Activated effector memory CD4-positive, alpha-beta T cell treated with Interleukin-2 at 50 U/mL for 16 hours (primary cell): ENCODE data around the gene CLEC4G.
"Not testable (repeated sequence)": the region's sequence is repeated elsewhere in the genome, so short reads cannot be mapped to it uniquely, and the experiment has no call there.

ENCODE experiments used
- DNase-seq: peaks from one replicate; pipeline ENCODE4 v3.0.0-alpha.2; 2020

The CLEC4G gene

GRCh38 chr19:7732045-7732444 is at the start of gene CLEC4G:
TSS of gene CLEC4G (minus strand) at chr19:7732110. CDS start at chr19:7732102, 8 bp downstream.
- DNase-seq = no peak

GRCh38 chr19:7781157-7781556 is 49.2 kb upstream of the CLEC4G start:
- no peak for DNase-seq

DNA sequence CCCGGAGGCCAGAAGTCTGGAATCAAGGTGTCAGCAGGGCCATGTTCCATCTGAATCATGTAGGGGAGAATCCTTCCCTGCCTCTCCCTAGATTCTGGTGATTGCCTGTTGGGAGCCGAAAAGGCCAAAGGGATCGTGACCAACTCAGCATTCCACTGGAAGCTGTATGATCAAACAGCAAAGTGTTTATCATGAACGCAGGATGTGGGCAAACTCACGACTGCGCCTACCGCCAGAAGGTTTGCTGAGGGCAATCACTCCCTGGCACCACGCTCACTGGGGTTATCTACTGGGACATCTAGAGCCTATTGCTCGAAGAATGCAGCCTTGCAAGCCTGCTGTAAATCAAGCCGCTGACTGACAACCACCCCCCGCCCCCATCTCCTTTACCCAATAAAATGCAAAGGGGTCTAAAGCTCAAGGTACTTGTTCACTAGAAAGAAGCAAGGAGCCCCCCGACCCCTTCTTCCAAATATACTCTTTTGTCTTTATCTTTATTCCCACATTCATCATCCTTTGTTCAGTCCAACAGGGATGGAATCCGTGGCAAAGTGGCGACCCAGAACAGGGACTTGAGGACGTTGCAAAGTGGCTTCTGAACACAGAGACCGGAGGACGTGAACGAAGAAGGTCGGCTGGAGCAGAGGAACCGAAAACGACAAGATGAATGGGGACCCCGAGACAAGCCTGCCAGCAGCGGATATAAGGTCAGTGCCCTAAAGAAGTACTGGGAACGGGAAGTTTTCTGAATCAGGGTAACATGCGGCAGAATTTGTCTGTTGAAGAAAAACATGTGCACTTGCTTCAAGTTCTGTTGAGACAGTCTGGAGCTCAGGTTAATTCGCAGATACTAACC is 47.9 kb upstream of the CLEC4G start:
- DNase-seq = no peak

DNA sequence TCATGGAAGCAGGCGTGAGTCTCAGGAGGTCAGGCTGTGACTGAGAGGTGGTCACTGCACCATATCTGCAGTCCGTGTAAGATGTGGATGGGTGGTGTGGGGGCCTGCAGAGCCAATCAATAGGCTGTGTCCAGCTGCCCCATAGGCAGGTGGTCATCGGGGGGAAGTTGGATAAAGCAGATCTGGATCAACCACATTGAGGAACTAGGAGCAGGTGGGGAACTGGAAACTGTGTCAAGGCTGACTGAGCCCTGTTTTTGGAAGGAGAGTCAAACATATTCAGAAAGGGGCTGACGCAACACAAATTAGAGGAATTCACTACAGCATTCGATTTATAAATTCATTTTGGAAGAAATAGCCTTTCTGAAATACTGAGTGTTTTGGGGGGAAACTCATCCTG is 46.2 kb upstream of the CLEC4G start:
- no peak for DNase-seq

DNA sequence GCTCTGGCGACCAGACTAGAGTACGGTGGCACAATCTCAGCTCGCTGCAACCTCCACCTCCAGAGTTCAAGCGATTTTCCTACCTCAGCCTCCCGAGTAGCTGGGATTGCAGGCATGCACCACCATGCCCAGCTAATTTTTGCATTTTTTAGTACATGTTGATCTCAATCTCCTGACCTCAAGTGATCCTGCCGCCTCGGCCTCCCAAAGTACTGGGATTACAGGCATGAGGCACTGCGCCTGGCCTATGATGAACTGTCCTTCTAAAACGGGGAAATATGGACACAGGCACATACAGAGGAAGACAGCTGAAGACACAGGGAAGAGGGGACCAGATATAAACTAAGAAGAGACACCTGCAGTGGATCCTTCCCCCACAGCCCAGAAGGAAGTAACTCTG is 43.9 kb upstream of the CLEC4G start:
- no peak for DNase-seq

GRCh38 chr19:7773841-7774240 is 41.9 kb upstream of the CLEC4G start:
- no peak for DNase-seq

- DNase-seq = no peak
Measured at GRCh38 chr19:7772752-7773291, 40.9 kb upstream of the CLEC4G start.

GRCh38 chr19:7771072-7771471 is 39.2 kb upstream of the CLEC4G start:
- no peak for DNase-seq

DNA sequence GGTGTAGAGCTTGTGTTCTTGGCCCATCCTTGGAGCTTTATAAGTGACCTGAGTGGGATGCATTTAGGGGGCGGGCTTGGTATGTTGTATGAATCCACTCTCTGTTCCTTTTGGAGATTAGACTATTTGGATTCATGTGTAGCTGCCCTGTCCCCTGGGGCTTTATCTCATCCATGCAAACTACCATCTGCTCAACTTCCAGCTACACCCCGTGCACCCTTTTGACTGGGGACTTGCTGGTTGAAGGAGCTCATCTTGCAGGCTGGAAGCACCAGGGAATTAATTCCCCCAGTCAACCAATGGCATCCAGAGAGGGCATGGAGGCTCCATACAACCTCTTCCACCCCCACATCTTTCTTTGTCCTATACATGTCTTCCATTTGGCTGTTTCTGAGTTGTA is 37.3 kb upstream of the CLEC4G start:
- DNase-seq = no peak

GRCh38 chr19:7767487-7767886 is 35.6 kb upstream of the CLEC4G start:
- DNase-seq = no peak

DNA sequence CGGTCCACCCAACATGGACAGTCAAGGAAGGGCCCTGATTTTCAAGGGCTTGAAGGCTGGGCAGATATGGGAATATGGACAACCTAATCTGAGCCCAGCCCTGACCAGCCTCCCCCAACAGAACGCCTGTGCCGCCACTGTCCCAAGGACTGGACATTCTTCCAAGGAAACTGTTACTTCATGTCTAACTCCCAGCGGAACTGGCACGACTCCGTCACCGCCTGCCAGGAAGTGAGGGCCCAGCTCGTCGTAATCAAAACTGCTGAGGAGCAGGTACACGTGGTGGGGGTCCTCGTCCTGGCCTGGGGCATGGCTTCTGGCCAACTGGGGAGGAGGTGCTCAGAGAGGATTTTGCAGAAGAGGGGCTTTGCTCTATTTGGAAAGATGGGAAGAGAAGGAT is 34.6 kb upstream of the CLEC4G start:
- no peak for DNase-seq

- DNase-seq = not testable (repeated sequence)
Measured at GRCh38 chr19:7765043-7765442, 33.1 kb upstream of the CLEC4G start.

DNA sequence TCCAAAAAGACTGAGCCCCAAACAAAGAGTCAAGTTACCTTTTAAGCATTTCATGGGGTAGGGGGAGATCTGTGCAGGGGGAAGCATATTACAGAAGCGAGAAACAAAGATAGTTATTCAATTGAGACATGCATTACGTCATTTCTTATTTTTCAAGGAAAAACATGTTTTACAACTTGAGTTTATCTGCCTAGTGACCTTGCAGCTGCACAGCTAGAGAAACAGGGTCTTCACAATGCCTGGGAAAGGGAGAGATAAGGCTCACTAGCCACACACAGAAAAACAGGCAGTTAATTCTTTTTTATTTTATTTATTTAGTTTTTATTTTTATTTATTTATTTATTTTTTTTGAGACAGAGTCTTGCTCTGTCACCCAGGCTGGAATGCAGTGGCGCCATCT is 32.2 kb upstream of the CLEC4G start:
- not testable (repeated sequence) for DNase-seq

GRCh38 chr19:7763696-7764095 is 31.8 kb upstream of the CLEC4G start:
- no peak for DNase-seq

DNA sequence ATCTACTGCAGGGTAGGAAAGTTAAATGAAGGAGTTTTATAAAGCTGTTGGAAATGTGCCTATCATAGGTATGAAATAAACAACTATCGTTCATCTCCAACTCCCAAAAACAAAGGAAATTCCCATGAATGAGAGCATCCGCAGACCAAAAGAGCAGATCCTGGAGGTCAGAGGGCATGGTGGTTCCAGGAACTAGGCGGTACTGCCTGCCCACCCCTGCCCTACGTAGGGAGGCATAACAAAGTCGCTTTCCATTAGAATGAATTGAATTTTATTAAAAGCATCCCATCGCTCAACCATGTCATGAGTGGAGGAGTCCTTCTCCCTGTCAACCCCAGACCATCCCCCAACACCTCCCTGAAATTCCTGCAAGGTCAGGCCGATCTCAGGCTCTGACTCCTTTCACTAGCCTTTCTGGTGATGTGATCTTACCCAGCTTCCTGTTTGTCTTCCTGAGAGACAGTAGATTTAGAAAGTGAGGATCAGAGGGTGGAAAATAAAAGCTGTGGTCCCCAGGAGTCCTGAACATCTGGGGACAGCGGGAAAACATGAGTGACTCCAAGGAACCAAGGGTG is 30.9 kb upstream of the CLEC4G start, which contains the start of gene CLEC4M:
TSS of gene CLEC4M (plus strand) at position 525 of the 575 bp plus-strand sequence. CDS start at position 549, 24 bp downstream.
- DNase-seq = no peak

- DNase-seq = no peak
Measured at GRCh38 chr19:7759156-7759555, 27.2 kb upstream of the CLEC4G start.

GRCh38 chr19:7757358-7757757 is 25.4 kb upstream of the CLEC4G start:
- no peak for DNase-seq

- no peak for DNase-seq
Measured at GRCh38 chr19:7756258-7756657, 24.3 kb upstream of the CLEC4G start.

DNA sequence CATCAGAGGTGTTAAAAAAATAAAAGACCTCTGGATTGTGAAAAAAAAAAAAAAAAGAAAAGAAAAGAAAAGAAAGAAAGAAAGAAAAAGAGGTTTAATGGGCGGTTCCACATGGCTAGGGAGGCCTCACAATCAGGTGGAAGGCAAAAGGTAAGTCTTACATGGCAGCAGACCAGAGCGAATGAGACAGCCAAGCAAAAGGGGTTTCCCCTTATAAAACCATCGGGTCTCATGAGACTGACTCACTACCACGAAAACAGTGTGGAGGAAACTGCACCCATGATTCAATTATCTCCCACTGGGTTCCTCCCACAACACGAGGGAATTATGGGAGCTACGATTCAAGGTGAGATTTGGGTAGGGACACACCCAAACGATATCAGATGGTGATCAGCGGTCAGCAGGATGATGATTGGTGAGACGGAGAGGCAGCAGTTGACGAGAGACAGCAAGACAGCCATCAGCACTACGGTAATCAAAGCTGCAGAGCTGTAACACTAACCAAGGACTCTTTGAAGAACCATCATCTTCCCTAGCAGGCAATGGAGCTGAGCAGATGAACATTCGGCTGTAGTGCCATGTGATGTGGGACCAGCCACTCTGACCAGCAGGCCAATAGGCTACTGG is 19.4 kb upstream of the CLEC4G start:
- DNase-seq = no peak

DNA sequence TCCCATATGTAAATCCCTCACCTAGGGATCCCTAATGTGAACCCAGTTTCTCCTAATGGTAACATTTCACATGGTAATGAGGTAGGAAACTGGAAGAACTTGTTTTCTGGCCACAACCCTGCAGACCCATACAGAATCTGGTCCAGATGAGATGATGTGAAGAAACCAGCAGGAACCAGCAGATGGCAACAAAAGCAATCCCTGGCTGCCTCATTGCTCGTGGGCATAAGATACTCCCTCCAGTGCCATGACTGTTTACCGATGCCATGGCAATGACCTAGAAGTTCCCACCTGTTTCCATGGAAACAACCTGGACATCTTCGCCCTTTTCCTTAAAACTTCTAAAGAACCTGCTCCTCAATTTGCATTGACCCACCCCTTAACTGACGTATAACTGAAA is 16.8 kb upstream of the CLEC4G start:
- DNase-seq = no peak

DNA sequence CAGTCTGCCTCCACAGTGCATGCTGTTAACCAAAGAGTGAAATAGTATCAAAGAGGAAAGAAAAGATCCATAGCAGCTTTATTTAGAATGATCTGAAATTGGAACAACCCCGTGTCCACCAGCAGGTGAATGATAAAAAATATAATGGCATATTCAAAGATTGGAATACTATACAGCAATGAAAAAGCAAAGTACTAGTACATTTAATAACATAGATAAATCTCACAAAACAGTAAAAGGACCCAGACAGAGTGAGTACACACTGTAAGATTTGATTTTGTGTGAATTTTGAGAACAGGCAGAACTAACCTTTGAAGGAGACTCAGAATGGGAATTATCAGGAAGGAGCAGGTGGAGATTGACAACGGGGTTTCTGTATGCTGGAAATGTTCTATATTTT is 16.3 kb upstream of the CLEC4G start:
- no peak for DNase-seq

DNA sequence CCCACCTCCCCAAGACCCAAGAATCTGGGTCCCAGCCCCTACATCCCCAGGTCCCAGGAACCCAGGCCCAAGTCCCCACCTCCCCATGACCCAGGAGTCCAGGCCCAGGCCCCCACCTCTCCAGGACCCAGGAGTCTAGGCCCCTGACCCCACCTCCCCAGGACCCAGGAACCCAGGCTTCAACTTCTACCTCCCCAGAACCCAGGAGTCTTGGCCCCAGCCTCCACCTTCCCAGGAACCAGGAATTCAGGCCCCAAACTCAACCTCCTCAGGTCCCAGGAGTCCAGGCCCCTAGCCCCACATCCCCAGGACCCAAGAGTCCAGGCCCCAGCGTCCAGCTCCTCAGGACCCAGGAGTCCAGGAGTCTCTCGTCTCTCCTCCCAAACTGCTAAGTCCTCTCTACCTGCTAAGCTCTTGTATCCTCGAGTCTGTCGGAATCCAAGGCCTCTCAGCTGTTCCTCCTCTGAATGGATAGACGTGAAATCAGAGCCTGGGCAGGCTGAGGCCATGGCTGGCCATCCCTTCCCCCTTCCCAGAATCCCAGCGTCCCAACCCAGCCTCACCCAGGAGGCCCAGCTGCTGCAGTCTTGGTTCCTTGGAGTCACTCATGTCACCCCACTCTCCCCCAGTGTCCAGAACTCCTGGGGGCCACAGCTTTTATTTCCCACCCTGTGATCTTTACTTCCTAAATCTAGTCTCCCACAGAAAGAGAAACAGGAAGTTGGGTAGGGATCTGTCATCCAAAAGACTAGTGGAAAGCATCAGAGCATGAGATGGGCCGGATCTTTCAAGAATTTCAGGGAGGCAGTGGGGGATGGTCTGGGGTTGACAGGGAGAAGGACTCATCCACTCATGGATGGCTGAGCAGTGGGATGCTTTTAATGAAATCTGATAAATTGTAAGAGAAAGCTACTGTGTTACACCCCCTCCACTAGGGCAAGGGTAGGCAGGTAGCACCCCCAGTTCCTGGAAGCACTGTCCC is 15.3 kb upstream of the CLEC4G start, which contains the start of gene CD209:
TSS of gene CD209 (minus strand) at position 632 of the 982 bp plus-strand sequence. CDS start at position 609, 23 bp downstream.
- no peak for DNase-seq
